Body of pancreas (tissue), 4 donors: Measurements from ENCODE around the gene PTPN12.
"Not testable (repeated sequence)": the region's sequence is repeated elsewhere in the genome, so short reads cannot be mapped to it uniquely, and the experiment has no call there.

Experiments
- POLR2A ChIP-seq, 3 donors: fragments of 450-650 bp; IDR thresholded peaks; one replicate each; pipeline ENCODE4 v1.6.1; 2016; ENCODE audit warnings: antibody characterized with exemption in 3 of 3, mild to moderate bottlenecking in 2 of 3
- TF ChIP-seq, protein P1 (sequence below), 7 experiments: fragments of 450-650 bp in 4 of 7; fragments of 200-600 bp in 3 of 7; sonication (generic) in 3 of 7; IDR thresholded peaks; one replicate each; pipeline ENCODE4 v1.5.1; 2016 to 2019; ENCODE audit warnings: antibody characterized with exemption in 7 of 7

DNA sequence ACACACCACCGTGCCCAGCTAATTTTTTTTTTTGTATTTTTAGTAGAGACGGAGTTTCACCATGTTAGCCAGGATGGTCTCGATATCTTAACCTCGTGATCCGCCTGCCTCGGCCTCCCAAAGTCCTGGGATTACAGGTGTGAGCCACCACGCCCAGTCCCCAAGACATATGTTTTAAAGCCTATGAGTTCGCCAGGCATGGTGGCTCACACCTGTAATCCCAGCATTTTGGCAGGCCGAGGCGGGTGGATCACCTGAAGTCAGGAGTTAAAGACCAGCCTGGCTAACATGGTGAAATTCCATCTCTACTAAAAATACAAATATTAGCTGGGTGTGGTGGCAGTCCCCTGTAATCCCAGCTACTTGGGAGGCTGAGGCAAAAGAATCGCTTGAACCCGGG lies 115.7 kb downstream of the PTPN12 start:
- TF ChIP-seq, protein P1, sequence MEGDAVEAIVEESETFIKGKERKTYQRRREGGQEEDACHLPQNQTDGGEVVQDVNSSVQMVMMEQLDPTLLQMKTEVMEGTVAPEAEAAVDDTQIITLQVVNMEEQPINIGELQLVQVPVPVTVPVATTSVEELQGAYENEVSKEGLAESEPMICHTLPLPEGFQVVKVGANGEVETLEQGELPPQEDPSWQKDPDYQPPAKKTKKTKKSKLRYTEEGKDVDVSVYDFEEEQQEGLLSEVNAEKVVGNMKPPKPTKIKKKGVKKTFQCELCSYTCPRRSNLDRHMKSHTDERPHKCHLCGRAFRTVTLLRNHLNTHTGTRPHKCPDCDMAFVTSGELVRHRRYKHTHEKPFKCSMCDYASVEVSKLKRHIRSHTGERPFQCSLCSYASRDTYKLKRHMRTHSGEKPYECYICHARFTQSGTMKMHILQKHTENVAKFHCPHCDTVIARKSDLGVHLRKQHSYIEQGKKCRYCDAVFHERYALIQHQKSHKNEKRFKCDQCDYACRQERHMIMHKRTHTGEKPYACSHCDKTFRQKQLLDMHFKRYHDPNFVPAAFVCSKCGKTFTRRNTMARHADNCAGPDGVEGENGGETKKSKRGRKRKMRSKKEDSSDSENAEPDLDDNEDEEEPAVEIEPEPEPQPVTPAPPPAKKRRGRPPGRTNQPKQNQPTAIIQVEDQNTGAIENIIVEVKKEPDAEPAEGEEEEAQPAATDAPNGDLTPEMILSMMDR (IDR thresholded peaks at IDR 0.05) = not testable (repeated sequence)
- not testable (repeated sequence) for TF ChIP-seq POLR2A (IDR thresholded peaks at IDR 0.05)
